SK-N-MC (cell line): ENCODE data around the gene PRICKLE4.

Source experiments
- EZH2 ChIP-seq: fragments of 200-600 bp; sonication (generic); IDR thresholded peaks from one replicate; pipeline ENCODE4 v1.6.1; 2017; ENCODE audit warnings: antibody characterized with exemption
- FOXP2 ChIP-seq: optimal IDR thresholded peaks from 2 replicates; pipeline ENCODE3; 2011; ENCODE audit warnings: mild to moderate bottlenecking, moderate library complexity; ENCODE audit not compliant: insufficient read depth; ENCODE audit errors: extremely low read length, control extremely low read depth
- POLR2AphosphoS5 ChIP-seq: IDR thresholded peaks from 2 replicates; pipeline ENCODE4 v1.6.1; 2012; ENCODE audit warnings: mild to moderate bottlenecking, low read depth, low read length, borderline replicate concordance

GRCh38 chr6:41744236-41744787 is 36.3 kb upstream of the PRICKLE4 start:
- TF ChIP-seq EZH2 = no peak
- TF ChIP-seq POLR2AphosphoS5 = no peak
- no peak for TF ChIP-seq FOXP2
